GM12864 (cell line): Measurements from ENCODE around the gene GLYATL1.

Experiments
- DNase-seq: peaks from one replicate; pipeline ENCODE4 v3.0.0-alpha.2; 2011; ENCODE audit warnings: low read depth
- H3K4me3 ChIP-seq: 2 replicates; pipeline ENCODE4 v1.5.1; 2011; ENCODE audit warnings: mild to moderate bottlenecking, low read depth, low read length, control low read depth
- CTCF ChIP-seq: IDR thresholded peaks from 2 replicates; pipeline ENCODE4 v1.5.1; 2011; ENCODE audit warnings: low read depth, mild to moderate bottlenecking, moderate library complexity, low read length, control low read depth, inconsistent platforms; ENCODE audit errors: missing control alignments

Gene GLYATL1

GRCh38 chr11:58905721-58906547 is 33.4 kb upstream of the GLYATL1 start:
- no peak for DNase-seq
- H3K4me3 ChIP-seq: no peak overlapping the region
- TF ChIP-seq CTCF: no peak

GRCh38 chr11:58907780-58908179 is 31.5 kb upstream of the GLYATL1 start:
- TF ChIP-seq CTCF: no peak
- DNase-seq: no peak
- no peak overlapping the region for H3K4me3 ChIP-seq

- no peak for DNase-seq
- no peak overlapping the region for H3K4me3 ChIP-seq
- TF ChIP-seq CTCF: no peak
Measured at GRCh38 chr11:58912124-58912523, 27.2 kb upstream of the GLYATL1 start.

- no peak for DNase-seq
- no peak for TF ChIP-seq CTCF
- no peak overlapping the region for H3K4me3 ChIP-seq
Measured at GRCh38 chr11:58913685-58914084, 25.6 kb upstream of the GLYATL1 start.

GRCh38 chr11:58914821-58915543 is 24.3 kb upstream of the GLYATL1 start:
- TF ChIP-seq CTCF: no peak
- H3K4me3 ChIP-seq: no peak overlapping the region
- no peak for DNase-seq

GRCh38 chr11:58916637-58917036 is 22.7 kb upstream of the GLYATL1 start:
- DNase-seq: no peak
- TF ChIP-seq CTCF: no peak
- H3K4me3 ChIP-seq: no peak overlapping the region
